GM21390 (cell line): ENCODE results near the gene DTX3L.

ENCODE experiments used
- ATAC-seq: cut with Tn5 transposase; IDR thresholded peaks from one replicate; pipeline ENCODE4 v1.9.1; 2021; ENCODE audit not compliant: unreplicated experiment

DTX3L gene

GRCh38 chr3:122602011-122602710, 38.0 kb downstream of the DTX3L start:
- no peak for ATAC-seq

DNA sequence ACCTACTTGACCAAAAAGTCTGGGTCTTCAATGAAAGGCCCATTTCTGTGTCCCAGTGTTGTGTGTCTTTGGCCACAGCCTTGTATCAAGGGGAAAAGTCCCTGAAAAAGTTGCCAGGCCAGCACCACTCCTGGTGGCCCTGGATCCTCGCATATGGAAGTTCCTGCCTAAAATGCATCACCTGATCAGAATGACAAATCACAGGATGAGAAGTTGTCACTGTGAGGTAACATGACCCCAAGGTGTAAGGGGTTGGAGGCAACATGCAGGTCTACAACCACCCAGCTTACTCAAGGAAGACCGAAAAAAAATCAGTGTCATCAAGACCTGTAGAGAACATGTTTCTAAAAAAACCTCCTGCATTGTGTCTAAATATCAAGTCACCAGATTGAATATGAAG, 38.9 kb downstream of the DTX3L start:
- no peak for ATAC-seq

DNA sequence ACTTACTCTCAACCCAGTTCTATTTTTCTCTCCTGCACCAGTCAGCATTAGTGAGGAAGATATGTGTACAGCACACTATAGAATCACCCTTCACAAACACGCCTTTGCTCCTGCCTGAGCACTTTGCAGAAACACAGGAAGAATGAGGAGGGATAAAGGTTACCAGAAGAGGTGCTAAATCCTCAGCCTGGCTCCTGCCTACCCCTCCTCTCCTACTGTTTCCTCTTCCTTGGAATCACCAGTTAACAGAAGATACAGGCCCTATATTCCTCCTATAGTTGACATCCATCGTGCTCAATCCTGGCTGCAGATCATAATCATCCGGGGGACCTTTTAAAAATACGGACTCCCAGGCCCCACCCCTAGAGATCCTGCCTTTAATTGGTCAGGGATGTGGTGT, 42.2 kb downstream of the DTX3L start:
- ATAC-seq: no peak

- ATAC-seq: no peak
Observed at GRCh38 chr3:122608916-122609315, 44.8 kb downstream of the DTX3L start.

DNA sequence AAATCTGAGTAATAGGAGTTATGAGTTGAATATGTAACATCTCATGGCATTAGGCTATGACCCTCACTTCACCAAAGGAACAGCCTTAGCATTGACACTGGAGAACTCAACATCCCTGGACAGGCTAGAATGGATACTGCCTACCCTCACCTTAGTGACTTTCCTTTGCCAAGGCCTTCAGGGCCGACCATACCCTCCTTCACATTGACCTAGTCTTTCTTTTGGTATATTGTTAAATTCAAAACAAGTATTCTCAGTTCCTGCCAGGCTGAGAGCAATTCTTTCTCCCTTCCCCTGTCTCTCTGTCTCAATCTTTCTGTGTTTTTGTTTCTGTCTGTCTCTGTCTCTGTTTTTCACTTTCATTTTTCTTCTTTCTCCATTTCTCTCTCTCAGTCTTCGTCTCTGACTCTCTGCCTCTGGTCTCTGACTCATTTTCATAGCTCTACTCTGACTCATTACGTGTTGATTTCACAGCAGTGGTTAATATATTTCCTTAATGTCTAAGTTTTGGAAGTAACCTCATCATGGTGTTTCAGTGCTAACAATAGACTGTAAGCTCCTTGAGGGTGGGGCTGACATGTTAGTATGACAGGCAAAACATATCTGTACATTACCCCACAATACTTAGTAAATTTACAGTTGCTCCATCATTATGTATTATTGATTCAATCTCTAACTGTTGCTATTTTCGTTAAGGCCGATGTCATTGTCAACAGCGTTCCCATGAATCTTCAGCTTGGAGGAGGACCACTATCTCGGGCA, 45.8 kb downstream of the DTX3L start:
- peak; percentile 96 for ATAC-seq

- no peak for ATAC-seq
Observed at GRCh38 chr3:122612696-122613095, 48.6 kb downstream of the DTX3L start.

DNA sequence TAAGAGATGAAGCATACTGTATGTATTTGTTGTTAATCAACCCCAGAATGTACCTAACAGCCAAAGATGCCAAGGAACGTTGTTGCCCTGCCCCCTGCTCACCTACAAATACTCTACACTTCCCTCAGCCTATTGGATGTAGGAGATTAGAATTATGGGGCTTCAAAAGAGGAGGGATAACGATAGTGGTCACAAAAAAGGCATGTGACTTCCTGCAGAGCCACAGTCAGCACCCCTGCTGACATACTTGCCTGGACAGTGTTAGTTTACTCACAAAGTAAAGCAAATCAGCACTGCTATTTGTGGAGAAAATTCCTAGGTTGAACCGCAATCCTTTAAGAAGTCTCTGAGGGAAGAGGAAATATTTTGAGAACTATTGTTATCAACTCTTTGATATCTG, 51.2 kb downstream of the DTX3L start:
- ATAC-seq: no peak

GRCh38 chr3:122618614-122619013, 54.5 kb downstream of the DTX3L start:
- no peak for ATAC-seq

DNA sequence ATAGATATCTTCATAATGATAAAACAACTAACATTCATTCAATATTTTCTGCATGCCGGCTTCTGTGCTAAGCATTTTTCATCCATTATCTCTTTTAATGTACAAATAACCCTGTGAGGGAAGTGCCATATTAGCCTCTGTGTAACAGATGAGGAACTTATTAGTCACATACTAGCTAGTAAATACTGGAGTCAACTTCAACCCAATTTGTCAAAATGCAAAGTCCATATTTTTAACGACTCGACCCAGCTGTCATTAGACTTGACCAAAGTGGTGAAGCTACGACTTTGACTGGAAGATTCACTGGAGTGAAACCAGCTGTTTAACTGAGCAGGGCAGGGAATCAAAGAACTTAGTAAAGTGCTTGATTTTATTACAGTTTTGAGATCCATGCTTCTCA, 54.9 kb downstream of the DTX3L start:
- ATAC-seq: no peak

DNA sequence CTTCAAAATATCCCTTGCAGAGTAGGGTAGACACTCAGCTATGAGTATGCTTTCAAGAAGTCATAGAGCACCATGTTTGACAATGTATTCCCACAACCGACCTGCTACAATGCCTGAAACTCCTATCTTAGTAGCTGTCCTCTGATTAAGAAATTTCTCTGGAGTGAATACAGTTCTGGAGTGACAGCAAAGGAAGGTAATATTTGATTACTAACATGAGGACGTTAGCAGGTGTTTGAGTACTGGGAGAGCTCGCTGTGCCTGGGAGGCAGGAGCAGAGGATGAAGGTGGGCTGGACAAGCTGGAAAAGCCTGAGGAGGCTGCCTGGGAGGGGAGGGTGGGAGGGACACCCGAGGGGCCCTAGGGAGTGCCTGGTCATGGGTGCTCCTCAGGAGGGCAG, 56.3 kb downstream of the DTX3L start:
- ATAC-seq: no peak

GRCh38 chr3:122621112-122621511, 57.0 kb downstream of the DTX3L start:
- peak; percentile 54 for ATAC-seq

DNA sequence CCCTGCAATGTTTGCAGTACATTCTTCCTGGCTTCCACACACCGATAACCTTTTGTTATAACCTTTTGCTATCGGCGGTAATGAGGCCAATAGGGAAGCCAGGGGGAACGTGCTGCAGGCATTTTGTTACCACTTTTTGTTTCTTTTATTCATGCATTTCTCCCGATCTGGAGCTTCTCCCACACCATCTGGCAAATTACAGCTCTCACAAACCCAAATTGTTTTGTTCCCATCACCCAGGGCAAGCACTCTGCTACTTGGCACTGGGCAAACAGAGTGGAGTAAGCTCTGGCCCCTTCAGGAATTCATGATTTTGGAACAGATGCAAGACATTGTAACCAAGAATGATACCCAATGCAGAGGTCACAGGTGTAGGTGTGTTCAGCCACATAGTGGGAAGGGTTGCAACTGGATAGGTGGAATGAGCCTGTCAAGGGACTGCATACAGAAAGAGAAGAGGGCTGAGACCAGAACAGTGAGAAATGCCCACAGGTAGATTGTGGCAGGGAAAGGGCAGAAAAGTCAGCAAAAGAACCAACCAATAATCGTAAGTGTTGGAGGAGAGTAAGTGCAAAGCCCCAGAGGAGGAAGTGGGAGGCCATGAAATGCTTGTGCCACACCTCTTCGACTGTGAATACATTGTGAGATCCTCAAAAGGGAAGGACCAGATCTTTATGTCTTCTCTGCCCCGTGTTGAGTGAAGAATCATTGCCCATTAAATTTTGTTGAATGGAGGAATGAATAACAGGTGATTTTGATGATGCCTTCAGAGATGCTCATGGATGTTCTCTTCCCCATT, 59.1 kb downstream of the DTX3L start:
- ATAC-seq: no peak
